Muscle layer of colon (tissue), 2 donors: ENCODE data around the gene NUP43.
"Not testable (repeated sequence)": the region's sequence is repeated elsewhere in the genome, so short reads cannot be mapped to it uniquely, and the experiment has no call there.

Experiments used
- H3K27ac ChIP-seq: one replicate; pipeline ENCODE4 v1.7.0; 2013; ENCODE audit warnings: low read depth, mild to moderate bottlenecking, low read length, moderate library complexity
- H3K27me3 ChIP-seq, 2 donors: one replicate each; pipeline ENCODE4 v1.7.0; 2013; ENCODE audit warnings: low read length in 2 of 2, mild to moderate bottlenecking in 2 of 2; ENCODE audit not compliant: insufficient read depth in 2 of 2, control insufficient read depth in 1 of 2
- H3K36me3 ChIP-seq: one replicate; pipeline ENCODE4 v1.7.0; 2013; ENCODE audit warnings: mild to moderate bottlenecking, low read length; ENCODE audit not compliant: insufficient read depth
- H3K4me1 ChIP-seq: one replicate; pipeline ENCODE4 v1.7.0; 2013; ENCODE audit warnings: mild to moderate bottlenecking, low read length; ENCODE audit not compliant: insufficient read depth
- H3K4me3 ChIP-seq, 2 donors: one replicate each; pipeline ENCODE4 v1.7.0; 2013; ENCODE audit warnings: low read length in 2 of 2, low read depth in 1 of 2, mild to moderate bottlenecking in 1 of 2, moderate library complexity in 1 of 2
- H3K9ac ChIP-seq: one replicate; pipeline ENCODE4 v1.7.0; 2013; ENCODE audit warnings: low read length
- H3K9me3 ChIP-seq: one replicate; pipeline ENCODE4 v1.7.0; 2013; ENCODE audit warnings: mild to moderate bottlenecking, low read length
- donor health status: abdominal sarcoma.
- donor health status: Adenocarcinoma of cecum.

NUP43 gene

DNA sequence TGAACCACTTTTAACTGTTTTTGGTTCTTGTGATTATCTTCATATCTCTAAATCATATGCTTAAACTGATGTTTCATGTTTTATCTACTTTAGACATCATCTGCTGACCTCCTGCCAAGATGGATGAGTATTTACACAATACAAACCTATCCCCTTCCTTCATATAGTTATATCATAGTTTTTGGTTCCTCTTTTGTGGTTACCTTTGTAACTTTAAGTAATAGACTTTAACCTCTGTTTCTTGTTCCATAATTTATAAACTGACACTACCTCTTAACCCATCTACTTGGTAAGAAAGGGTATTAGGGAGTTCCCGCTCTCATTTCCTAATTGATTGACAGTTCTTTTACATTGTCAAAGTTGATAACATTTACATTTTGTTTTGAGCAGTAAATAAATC, 15.1 kb upstream of the NUP43 start:
- Histone ChIP-seq H3K4me1 (no peaks in the 10 kb centered on the region), H3K9me3 (peaks cover 5% of the 10 kb centered on the region), H3K36me3 (peaks cover 17% of the 10 kb centered on the region), H3K4me3 (no peak overlapping the region), H3K27me3 (no peaks in the 10 kb centered on the region), H3K9ac (no peak overlapping the region), H3K27ac (no peak overlapping the region)

GRCh38 chr6:149756261-149756636, 9.9 kb upstream of the NUP43 start:
- H3K4me1 ChIP-seq: peaks cover 4% of the 10 kb centered on the region

GRCh38 chr6:149755300-149756260, 9.3 kb upstream of the NUP43 start:
- Histone ChIP-seq H3K9ac (no peak overlapping the region), H3K4me3 (no peak overlapping the region), H3K4me1 (peaks cover 9% of the 10 kb centered on the region), H3K27ac (no peak overlapping the region), H3K9me3 (no peaks in the 10 kb centered on the region), H3K27me3 (no peaks in the 10 kb centered on the region), H3K36me3 (peaks cover 8% of the 10 kb centered on the region)

More at GRCh38 chr6:149756261-149756636, 9.9 kb upstream of the NUP43 start:
- Histone ChIP-seq H3K9ac (no peak overlapping the region), H3K27me3 (no peaks in the 10 kb centered on the region), H3K36me3 (peaks cover 12% of the 10 kb centered on the region), H3K9me3 (no peaks in the 10 kb centered on the region), H3K27ac (no peak overlapping the region), H3K4me3 (no peak overlapping the region)

GRCh38 chr6:149754548-149754947, 8.2 kb upstream of the NUP43 start:
- H3K27me3 ChIP-seq: no peaks in the 10 kb centered on the region

GRCh38 chr6:149753374-149753637, 7.0 kb upstream of the NUP43 start:
- not testable (repeated sequence) for H3K36me3 ChIP-seq, H3K27me3 ChIP-seq, H3K27ac ChIP-seq, H3K9ac ChIP-seq, H3K9me3 ChIP-seq, H3K4me3 ChIP-seq
- peaks cover 13% of the 10 kb centered on the region for H3K4me1 ChIP-seq

More at GRCh38 chr6:149754548-149754947, 8.2 kb upstream of the NUP43 start:
- no peak overlapping the region for H3K27ac ChIP-seq
- peaks cover 13% of the 10 kb centered on the region for H3K4me1 ChIP-seq
- H3K4me3 ChIP-seq: no peak overlapping the region
- no peaks in the 10 kb centered on the region for H3K36me3 ChIP-seq
- no peak overlapping the region for H3K9ac ChIP-seq
- H3K9me3 ChIP-seq: no peaks in the 10 kb centered on the region

- H3K4me3 ChIP-seq: no peak overlapping the region
- H3K36me3 ChIP-seq: no peaks in the 10 kb centered on the region
- peaks cover 13% of the 10 kb centered on the region for H3K4me1 ChIP-seq
- no peak overlapping the region for H3K27ac ChIP-seq
- no peaks in the 10 kb centered on the region for H3K9me3 ChIP-seq
- H3K27me3 ChIP-seq: no peaks in the 10 kb centered on the region
- H3K9ac ChIP-seq: no peak overlapping the region
These were observed 6.5 kb upstream of the NUP43 start for GRCh38 chr6:149752600-149753373.

DNA sequence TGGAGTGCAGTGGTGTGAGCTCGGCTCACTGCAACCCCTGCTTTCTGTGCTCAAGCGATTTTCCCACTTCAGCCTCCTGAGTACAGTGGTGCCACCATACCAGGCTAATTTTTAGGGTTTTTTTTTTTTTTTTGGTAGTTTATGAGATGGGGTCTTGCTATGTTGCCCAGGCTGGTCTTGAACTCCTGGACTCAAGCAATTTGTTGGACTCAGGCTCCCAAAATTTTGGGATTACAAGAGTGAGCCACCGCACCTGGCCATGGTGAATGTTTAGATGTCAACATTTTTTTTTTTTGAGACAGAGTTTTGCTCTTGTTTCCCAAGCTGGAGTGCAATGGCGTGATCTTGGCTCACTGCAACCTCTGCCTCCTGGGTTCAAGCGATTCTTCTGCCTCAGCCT, 5.6 kb upstream of the NUP43 start:
- not testable (repeated sequence) for H3K27ac ChIP-seq, H3K9me3 ChIP-seq, H3K9ac ChIP-seq, H3K27me3 ChIP-seq, H3K36me3 ChIP-seq, H3K4me3 ChIP-seq
- peaks cover 14% of the 10 kb centered on the region for H3K4me1 ChIP-seq

DNA sequence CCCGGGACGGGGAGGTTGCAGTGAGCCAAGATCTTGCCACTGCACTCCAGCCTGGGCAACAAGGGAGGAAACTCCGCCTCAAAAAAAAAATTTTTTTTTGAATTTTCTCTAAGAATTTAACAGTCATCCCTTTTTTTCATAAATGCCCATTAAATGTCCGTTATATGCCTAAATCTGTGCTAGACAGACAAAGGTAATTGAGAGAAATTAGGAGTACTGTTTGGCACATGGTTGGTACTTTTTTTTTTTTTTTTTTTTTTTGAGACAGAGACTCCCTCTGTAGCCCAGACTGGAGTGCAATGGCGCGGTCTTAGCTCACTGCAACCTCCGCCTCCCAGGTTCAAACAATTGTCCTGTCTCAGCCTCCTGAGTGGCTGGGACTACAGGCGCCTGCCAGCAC, 4.9 kb upstream of the NUP43 start:
- Histone ChIP-seq H3K4me3 (no peak overlapping the region), H3K9me3 (no peaks in the 10 kb centered on the region), H3K27ac (no peak overlapping the region), H3K4me1 (peaks cover 18% of the 10 kb centered on the region), H3K27me3 (no peaks in the 10 kb centered on the region), H3K9ac (no peak overlapping the region), H3K36me3 (no peaks in the 10 kb centered on the region)

- H3K27me3 ChIP-seq: no peaks in the 10 kb centered on the region
- peaks cover 22% of the 10 kb centered on the region for H3K4me1 ChIP-seq
- peak overlapping the region; percentile 76 for H3K9ac ChIP-seq
- H3K36me3 ChIP-seq: no peaks in the 10 kb centered on the region
- H3K27ac ChIP-seq: peak overlapping the region; percentile 81
- H3K9me3 ChIP-seq: no peaks in the 10 kb centered on the region
- peak overlapping the region; percentile 78 to 86 for H3K4me3 ChIP-seq
These were observed 3.8 kb upstream of the NUP43 start for GRCh38 chr6:149750136-149750609.

GRCh38 chr6:149749594-149750135, 3.3 kb upstream of the NUP43 start, which contains the start of gene PCMT1:
PCMT1 (plus strand) TSS chr6:149749741; CDS start chr6:149749902, 161 bp downstream.
- Histone ChIP-seq H3K4me1 (peaks cover 22% of the 10 kb centered on the region), H3K27ac (peak within 1 kb of the TSS; percentile 81), H3K9me3 (no peaks in the 10 kb centered on the region), H3K9ac (peak within 1 kb of the TSS; percentile 76), H3K36me3 (no peaks in the 10 kb centered on the region), H3K4me3 (peak within 1 kb of the TSS; percentile 78 to 86), H3K27me3 (no peaks in the 10 kb centered on the region)

GRCh38 chr6:149749082-149749593, 2.8 kb upstream of the NUP43 start:
- not testable (repeated sequence) for H3K9me3 ChIP-seq, H3K9ac ChIP-seq, H3K27me3 ChIP-seq, H3K36me3 ChIP-seq
- peak overlapping the region; percentile 78 to 86 for H3K4me3 ChIP-seq
- peaks cover 22% of the 10 kb centered on the region for H3K4me1 ChIP-seq
- H3K27ac ChIP-seq: peak overlapping the region; percentile 81
